NOMO-1 (cell line): ENCODE data around the gene MTHFSD.

ENCODE experiments used
- DNase-seq, 2 experiments: peaks; one replicate each; lab custom pipeline; 2025; ENCODE audit not compliant: unreplicated experiment in 2 of 2; lab: John Stamatoyannopoulos, UW

The MTHFSD gene

DNA sequence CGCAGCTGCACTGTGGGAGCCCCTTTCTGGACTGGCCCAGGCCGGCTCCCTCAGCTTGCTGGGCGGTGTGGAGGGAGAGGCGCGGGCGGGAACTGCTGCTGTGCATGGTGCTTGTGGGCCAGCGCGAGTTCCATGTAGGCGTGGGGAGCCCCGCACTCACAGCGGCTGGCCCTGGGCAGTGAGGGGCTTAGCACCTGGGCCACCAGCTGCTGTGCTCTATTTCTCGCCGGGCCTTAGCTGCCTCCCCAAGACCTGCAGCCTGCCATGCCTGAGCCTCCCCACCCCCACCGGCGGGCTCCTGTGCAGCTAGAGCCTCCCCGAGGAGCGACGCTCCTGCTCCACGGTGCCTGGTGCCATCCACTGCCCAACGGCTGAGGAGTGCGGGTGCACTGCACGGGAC lies 1.7 kb downstream of the MTHFSD start:
- DNase-seq = no peak

DNA sequence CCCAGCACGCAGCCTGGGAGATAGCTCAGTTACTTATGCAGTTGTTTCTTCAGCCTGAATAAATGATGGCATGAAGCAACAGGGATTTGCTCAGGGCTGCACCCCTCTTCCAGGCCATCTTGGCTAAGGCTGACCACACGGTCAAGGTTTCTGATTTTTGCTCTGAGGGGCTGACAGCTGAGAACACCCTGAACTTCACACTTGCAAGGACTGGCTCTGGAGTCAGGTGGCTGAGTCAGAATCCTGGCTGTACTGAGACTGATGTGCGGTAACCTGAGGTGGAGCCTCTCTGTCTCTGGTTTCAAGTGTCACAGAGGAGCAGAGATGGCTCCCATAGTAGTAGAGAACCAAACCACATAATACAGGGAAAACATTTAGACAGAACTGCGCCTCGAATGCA lies 4.8 kb downstream of the MTHFSD start:
- no peak for DNase-seq

DNA sequence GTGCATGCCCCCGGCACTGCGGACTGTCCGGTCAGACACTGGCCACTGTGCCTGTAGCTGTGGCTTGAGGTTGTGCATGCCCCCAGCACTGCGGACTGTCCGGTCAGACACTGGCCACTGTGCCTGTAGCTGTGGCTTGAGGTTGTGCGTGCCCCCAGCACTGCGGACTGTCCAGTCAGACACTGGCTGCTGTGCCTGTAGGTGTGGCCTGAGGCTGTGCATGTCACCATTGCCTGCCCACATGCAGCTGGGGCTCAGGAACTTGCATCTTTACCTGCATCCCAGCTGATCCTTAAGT lies 5.2 kb downstream of the MTHFSD start:
- no peak for DNase-seq

- no peak for DNase-seq
Measured at GRCh38 chr16:86549076-86549892, 5.8 kb downstream of the MTHFSD start.

DNA sequence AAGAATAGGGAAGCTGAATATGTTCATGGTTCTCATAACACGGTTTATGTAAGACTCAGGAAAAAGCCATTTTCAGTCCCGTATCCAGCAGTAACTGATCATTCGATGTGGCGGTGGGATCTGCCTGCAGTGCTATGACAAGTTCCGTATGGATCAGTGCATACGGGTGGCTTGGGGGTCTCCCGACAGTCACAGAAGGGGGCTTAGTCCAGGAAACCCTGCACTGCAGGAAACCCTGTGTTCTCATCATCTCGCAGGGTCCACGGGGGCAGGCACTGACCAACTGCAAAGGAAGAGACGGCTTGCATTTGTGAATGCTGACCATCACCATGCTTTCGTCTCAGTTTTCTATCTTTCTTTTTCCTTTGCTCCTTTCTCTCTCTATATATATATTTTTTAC lies 7.7 kb downstream of the MTHFSD start:
- no peak for DNase-seq

GRCh38 chr16:86546638-86547013 lies 8.4 kb downstream of the MTHFSD start:
- no peak for DNase-seq

DNA sequence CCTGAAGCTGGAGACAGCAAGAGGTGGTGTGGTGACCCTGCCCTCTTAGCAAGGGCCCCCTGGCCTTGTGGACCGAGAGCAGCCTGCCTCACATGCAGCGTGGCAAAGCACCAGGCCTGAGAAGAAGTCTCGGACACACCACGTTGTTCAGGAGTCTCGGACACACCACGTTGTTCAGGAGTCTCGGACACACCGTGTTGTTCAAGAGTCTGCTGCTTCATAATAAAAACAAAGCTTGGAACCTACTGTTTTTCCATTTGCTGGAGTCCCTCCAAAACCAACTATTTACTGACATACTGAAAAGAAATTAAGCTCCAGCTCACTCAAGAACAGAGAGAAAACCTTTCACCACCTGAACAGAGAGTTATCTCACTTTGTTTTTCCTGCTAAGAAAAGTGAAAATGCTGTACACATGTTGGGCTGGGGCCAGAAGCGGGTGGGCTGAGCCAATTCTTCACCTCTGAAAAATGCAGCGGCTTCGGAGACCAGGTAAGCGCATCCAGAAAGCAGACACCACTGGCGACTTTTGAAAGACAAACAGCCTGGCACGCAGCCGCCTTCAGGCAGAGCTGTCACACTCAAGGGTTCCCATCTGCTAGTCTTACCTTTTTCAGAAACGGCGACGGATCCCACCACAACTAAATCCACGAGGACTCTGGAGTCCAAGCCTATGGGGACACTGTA lies 8.9 kb downstream of the MTHFSD start:
- no peak for DNase-seq

GRCh38 chr16:86545481-86545880 lies 9.6 kb downstream of the MTHFSD start:
- no peak for DNase-seq

GRCh38 chr16:86542756-86543750 lies 12.0 kb downstream of the MTHFSD start:
- DNase-seq = no peak

DNA sequence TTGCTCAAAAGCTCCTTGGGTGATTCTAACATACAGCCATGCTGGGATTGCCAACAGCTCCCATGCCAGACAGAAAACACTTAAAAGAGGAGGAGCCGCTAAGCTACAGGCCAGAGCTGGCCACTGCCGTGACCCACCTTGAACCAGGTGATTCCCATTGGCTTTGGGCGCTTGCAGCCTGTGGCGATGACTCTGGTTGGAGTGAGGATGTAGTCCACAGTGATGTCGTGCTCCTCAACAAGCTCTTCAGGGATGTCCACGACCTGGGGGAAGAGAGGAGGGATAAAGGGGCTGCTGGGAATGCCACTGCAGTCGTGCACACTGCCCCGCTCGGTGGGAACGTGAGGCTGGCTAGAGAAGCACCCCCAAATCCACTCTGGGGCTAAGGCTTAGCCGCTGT lies 13.5 kb downstream of the MTHFSD start:
- DNase-seq = no peak

GRCh38 chr16:86540894-86541293 lies 14.1 kb downstream of the MTHFSD start:
- no peak for DNase-seq

DNA sequence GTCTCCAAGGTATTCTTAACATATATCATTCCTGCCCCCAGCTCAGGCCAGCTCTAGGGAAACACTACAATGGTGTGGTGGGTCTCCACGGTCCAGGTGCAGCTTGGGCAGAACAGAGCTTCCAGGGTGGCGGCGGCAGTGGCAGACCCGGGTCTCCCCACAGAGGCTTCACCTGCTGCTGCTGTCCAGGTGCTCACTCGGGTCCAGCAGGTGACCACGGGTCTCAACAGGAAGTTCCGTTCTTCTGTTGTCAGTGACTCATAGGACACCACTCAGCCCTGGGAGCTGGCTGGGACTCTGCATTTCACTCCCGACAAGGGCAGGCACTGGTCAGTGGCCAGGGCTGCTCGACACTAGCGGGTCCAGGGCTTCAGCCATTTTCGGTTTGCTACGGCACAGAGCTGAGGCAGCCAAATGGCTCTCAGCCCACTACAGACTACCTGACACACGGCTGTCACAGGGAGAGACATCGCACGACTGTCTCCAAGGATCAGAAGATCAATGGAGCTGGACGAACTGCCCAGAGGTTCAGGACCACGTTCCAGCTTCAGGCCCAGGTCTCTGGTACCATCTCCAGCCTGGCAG lies 16.7 kb downstream of the MTHFSD start:
- DNase-seq = no peak

DNA sequence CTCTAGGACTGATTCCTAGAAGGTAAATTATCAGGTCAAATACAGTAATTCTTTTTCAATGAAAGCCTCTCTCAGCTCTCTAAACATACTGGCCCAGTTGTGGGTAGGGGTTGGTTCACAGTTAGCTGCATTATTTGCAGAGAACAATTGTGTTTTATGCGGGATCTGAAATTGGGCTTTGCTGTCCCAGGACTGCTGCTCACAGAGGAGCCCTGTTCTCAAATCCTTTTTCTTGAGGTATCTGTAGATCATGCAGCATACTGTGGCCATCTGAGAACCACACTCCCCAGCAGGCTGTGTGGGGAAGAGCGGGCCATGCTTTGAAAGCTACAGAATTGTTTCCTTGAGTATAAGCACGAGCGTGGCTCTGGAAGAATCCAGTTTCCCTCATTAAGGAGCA lies 17.5 kb downstream of the MTHFSD start:
- no peak for DNase-seq

DNA sequence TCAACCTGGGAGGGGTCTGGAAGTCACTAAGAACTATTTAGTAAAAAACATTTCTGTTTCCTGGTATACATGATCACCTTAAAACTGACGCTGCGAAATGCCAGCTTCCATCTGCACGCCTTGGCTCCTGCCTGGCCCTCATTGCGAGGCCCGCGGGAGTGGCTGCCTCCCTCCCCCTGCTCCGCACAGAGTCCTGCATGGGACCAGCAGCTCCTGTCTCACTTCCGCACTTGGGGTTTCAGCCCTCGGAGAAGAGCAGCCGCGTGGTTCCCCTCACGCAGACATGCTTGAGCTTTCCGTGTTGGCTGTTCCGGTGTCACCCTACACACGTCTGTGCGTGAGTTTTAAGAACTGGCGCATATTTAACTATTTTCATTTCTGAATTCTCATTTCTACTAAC lies 18.4 kb downstream of the MTHFSD start:
- no peak for DNase-seq

GRCh38 chr16:86534779-86535615 lies 20.0 kb downstream of the MTHFSD start:
- no peak for DNase-seq

GRCh38 chr16:86533767-86534351 lies 21.2 kb downstream of the MTHFSD start:
- no peak for DNase-seq

- no peak for DNase-seq
Measured at GRCh38 chr16:86533076-86533475, 22.0 kb downstream of the MTHFSD start.

DNA sequence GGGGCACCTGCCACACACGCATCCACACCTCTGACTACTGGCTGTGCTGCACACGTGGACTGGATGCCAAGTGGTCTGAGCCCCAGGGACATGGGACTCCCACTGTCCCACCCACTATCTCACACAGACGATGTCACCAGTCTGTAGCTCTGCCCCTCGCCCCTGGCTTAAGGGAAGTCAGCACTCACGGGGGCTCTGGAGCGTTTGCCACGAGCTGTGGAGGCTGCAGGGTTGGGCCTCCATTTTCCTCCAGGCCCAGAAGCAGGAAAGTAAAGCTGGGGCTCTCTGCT lies 22.6 kb downstream of the MTHFSD start:
- DNase-seq = no peak

- DNase-seq = no peak
Measured at GRCh38 chr16:86531641-86532525, 23.2 kb downstream of the MTHFSD start.
